Tibial nerve (tissue), 4 donors: ENCODE measurements around the gene SNX1. TPM values are rescaled to one million over a fixed set of nuclear protein-coding genes. Genes with fewer than 3 reads are reported as not detected.

ENCODE experiments used
- DNase-seq, 2 donors: peaks; one replicate each; pipeline ENCODE4 v3.0.0-alpha.2; 2019; ENCODE audit warnings: low spot score in 2 of 2
- H3K27ac ChIP-seq, 4 donors: fragments of 200-600 bp; sonication (generic) in 3 of 4; one replicate each; pipeline ENCODE4 v1.5.1; 2017 to 2019; ENCODE audit warnings: mild to moderate bottlenecking in 1 of 4
- H3K27me3 ChIP-seq, 2 donors: fragments of 200-600 bp; sonication (generic) in 1 of 2; one replicate each; pipeline versions ENCODE4 v1.5.1 to v1.6.0; 2017 to 2019
- H3K36me3 ChIP-seq, 3 donors: fragments of 200-600 bp; sonication (generic); one replicate each; pipeline ENCODE4 v1.5.1; 2018 to 2019
- H3K4me1 ChIP-seq, 4 donors: fragments of 200-600 bp; sonication (generic) in 3 of 4; one replicate each; pipeline ENCODE4 v1.5.1; 2017 to 2019
- H3K4me3 ChIP-seq, 4 donors: fragments of 200-600 bp; sonication (generic) in 3 of 4; one replicate each; pipeline ENCODE4 v1.5.1; 2017 to 2019; ENCODE audit warnings: mild to moderate bottlenecking in 1 of 4, moderate library complexity in 1 of 4
- H3K9me3 ChIP-seq, 4 donors: fragments of 200-600 bp; sonication (generic) in 3 of 4; one replicate each; pipeline ENCODE4 v1.5.1; 2017 to 2019
- CTCF ChIP-seq, 5 experiments: fragments of 200-600 bp in 3 of 5; fragments of 450-650 bp in 2 of 5; sonication (generic) in 3 of 5; IDR thresholded peaks; one replicate each; pipeline ENCODE4 v1.5.1; 2016 to 2019; ENCODE audit warnings: antibody characterized with exemption in 5 of 5, mild to moderate bottlenecking in 3 of 5, moderate library complexity in 2 of 5
- EP300 ChIP-seq, 2 donors: sonication (generic); formaldehyde crosslinking; IDR thresholded peaks; one replicate each; pipeline ENCODE4 v1.6.1; 2017; ENCODE audit warnings: antibody characterized with exemption in 2 of 2, mild to moderate bottlenecking in 1 of 2
- POLR2A ChIP-seq, 2 donors: fragments of 450-650 bp; IDR thresholded peaks; one replicate each; pipeline ENCODE4 v1.6.1; 2017; ENCODE audit warnings: antibody characterized with exemption in 2 of 2, mild to moderate bottlenecking in 2 of 2, moderate library complexity in 2 of 2
- WGBS, 2 donors: methylation state at CpG; one replicate each; pipeline ENCODE4 v1.1.5; 2018; 5-methylcytosine and 5-hydroxymethylcytosine counted together
- total RNA-seq, 4 donors: library from RNA; depleted of rRNA; stranded (reverse); fragments of >200 nt; gene quantifications; one replicate each; pipeline ENCODE4 v1.1.0, GENCODE V29; 2016

SNX1 gene
- total RNA-seq, 4 donors from 2014 or later: 102 to 128 (median 108) TPM

- H3K4me3 ChIP-seq: no peak overlapping the region
- peaks cover 0 to 18% (median 5%) of the 10 kb centered on the region in 4 donors for H3K4me1 ChIP-seq
- H3K36me3 ChIP-seq: peaks cover 0 to 47% (median 4%) of the 10 kb centered on the region in 3 donors
- DNase-seq: no peak
- H3K9me3 ChIP-seq: no peaks in the 10 kb centered on the region
- no peak for TF ChIP-seq CTCF (IDR thresholded peaks at IDR 0.05)
- no peak for TF ChIP-seq POLR2A (IDR thresholded peaks at IDR 0.05)
- TF ChIP-seq EP300 (IDR thresholded peaks at IDR 0.05): no peak
- 78 to 83% methylated on average over 3 of the region's 3 CpGs for WGBS, 2 donors
- peaks cover 0 to 5% of the 10 kb centered on the region in 2 donors for H3K27me3 ChIP-seq
- H3K27ac ChIP-seq: no peak overlapping the region
Measured at GRCh38 chr15:64146520-64146884, 50.7 kb downstream of the SNX1 start.

GRCh38 chr15:64146885-64147681 is 51.3 kb downstream of the SNX1 start:
- TF ChIP-seq EP300 (IDR thresholded peaks at IDR 0.05) (no peak), POLR2A (IDR thresholded peaks at IDR 0.05) (no peak), CTCF (IDR thresholded peaks at IDR 0.05) (no peak)
- Histone ChIP-seq H3K36me3 (peaks cover 0 to 42% (median 4%) of the 10 kb centered on the region in 3 donors), H3K27me3 (peaks cover 0 to 10% of the 10 kb centered on the region in 2 donors), H3K4me3 (no peak overlapping the region), H3K9me3 (no peaks in the 10 kb centered on the region), H3K4me1 (peaks cover 0 to 21% (median 11%) of the 10 kb centered on the region in 4 donors), H3K27ac (peak overlapping the region in 1 of 4 donors; percentile 39)
- no peak for DNase-seq
- WGBS, 2 donors: 49 to 63% methylated on average over 20 to 26 of the region's 26 CpGs

DNA sequence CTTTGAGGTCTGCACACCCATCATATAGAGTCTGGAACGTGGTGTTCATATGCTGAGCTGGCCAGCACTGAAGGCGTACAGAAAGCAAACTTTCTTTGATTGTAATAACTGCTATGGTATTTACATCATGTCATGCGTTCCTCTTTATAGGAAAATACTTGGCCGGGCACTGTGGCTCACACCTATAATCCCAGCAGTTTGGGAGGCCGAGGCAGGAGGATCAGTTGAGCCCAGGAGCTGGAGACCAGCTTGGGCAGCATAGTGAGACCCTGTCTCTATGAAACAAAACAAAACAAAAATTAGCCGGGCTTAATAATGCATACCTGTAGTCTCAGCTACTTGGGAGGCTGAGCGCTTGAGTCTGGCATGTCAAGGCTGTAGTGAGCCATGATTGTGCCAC is 52.4 kb downstream of the SNX1 start:
- 82 to 89% methylated on average over 7 of the region's 7 CpGs for WGBS, 2 donors

GRCh38 chr15:64148581-64148980 is 52.8 kb downstream of the SNX1 start:
- Histone ChIP-seq H3K9me3 (no peaks in the 10 kb centered on the region), H3K4me3 (no peak overlapping the region), H3K27ac (no peak overlapping the region), H3K27me3 (peaks cover 0 to 23% of the 10 kb centered on the region in 2 donors), H3K4me1 (peaks cover 0 to 36% (median 22%) of the 10 kb centered on the region in 4 donors), H3K36me3 (peaks cover 0 to 27% (median under 1%) of the 10 kb centered on the region in 3 donors)
- TF ChIP-seq CTCF (IDR thresholded peaks at IDR 0.05) (no peak), POLR2A (IDR thresholded peaks at IDR 0.05) (no peak), EP300 (IDR thresholded peaks at IDR 0.05) (no peak)
- DNase-seq: no peak
- WGBS, 2 donors: 82 to 87% methylated on average over 3 of the region's 3 CpGs

More for the DNA sequence above, 52.4 kb downstream of the SNX1 start:
- Histone ChIP-seq H3K4me1 (peaks cover 0 to 32% (median 19%) of the 10 kb centered on the region in 4 donors), H3K27me3 (peaks cover 0 to 21% of the 10 kb centered on the region in 2 donors), H3K36me3 (peaks cover 0 to 31% (median 4%) of the 10 kb centered on the region in 3 donors), H3K27ac (no peak overlapping the region), H3K4me3 (no peak overlapping the region), H3K9me3 (no peaks in the 10 kb centered on the region)
- no peak for DNase-seq
- TF ChIP-seq EP300 (IDR thresholded peaks at IDR 0.05) (no peak), POLR2A (IDR thresholded peaks at IDR 0.05) (no peak), CTCF (IDR thresholded peaks at IDR 0.05) (no peak)

GRCh38 chr15:64149424-64149823 is 53.6 kb downstream of the SNX1 start:
- H3K27me3 ChIP-seq: peaks cover 0 to 23% of the 10 kb centered on the region in 2 donors
- H3K36me3 ChIP-seq: peaks cover 0 to 27% (median 0%) of the 10 kb centered on the region in 3 donors
- no peaks in the 10 kb centered on the region for H3K9me3 ChIP-seq
- TF ChIP-seq EP300 (IDR thresholded peaks at IDR 0.05) (no peak), CTCF (IDR thresholded peaks at IDR 0.05) (no peak), POLR2A (IDR thresholded peaks at IDR 0.05) (no peak)
- peaks cover 0 to 38% (median 23%) of the 10 kb centered on the region in 4 donors for H3K4me1 ChIP-seq
- H3K4me3 ChIP-seq: no peak overlapping the region
- H3K27ac ChIP-seq: no peak overlapping the region
- no peak for DNase-seq
